Stimulated activated CD8-positive, alpha-beta memory T cell treated with anti-CD3 and anti-CD28 coated beads, Interleukin-7, amount 100 ng/mL, for 1 hour (primary cell): ENCODE results near the gene DAP.
"Not testable (repeated sequence)": the region's sequence is repeated elsewhere in the genome, so short reads cannot be mapped to it uniquely, and the experiment has no call there.

Experiments
- DNase-seq, 2 donors: peaks; one replicate each; pipeline ENCODE4 v3.0.0-alpha.2; 2020; ENCODE audit warnings: low read depth in 2 of 2

Gene DAP

DNA sequence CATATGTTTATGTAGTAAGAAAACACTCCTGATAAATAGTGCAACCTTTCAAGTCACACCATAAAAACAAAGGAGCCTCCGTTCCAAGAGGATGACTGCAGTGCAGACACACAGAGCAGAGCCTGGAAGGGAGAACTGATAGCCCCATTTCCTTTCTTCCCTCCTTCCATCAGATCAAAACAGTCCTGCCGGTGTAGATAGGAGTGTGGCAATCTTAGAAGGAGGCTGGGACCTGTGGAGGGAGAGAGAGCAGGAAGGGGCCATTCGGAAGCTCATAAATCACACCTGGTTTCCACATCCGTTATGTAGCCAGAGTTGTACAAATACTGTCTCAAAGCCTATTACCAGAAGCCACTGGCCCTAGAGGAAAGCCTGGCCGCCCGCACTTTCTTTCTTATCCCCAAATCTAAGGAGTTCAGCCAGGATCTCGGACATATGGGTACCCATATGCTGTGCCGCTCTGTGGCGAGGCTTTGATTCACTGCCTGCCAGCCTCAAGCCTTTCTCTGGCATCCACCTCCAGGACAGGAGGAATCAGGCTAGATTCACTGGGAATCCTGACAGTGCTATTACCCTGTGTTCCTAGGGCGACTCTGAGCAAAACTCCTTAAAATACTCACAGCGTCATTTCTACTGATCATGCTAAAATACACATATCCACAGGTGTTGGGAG is 26.9 kb downstream of the DAP start:
- DNase-seq = no peak

DNA sequence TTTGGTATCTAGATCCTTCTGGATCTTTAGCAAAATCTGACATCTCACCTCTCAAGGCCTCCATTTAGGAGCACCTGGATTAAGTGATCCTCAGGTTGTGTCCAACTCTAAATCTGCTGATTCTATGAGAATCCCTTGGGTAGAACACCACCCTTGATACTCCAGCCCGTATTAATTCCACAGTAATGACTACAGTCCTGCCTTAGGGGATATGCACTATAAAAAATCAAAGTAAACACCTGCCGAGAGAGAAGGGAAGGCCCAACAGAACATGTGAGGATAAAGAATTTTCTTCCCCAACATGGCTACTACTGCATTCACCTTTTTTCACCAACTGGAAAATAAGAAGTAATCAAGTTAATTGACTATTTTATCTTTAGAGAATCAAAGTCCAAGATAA is 27.6 kb downstream of the DAP start:
- no peak for DNase-seq

DNA sequence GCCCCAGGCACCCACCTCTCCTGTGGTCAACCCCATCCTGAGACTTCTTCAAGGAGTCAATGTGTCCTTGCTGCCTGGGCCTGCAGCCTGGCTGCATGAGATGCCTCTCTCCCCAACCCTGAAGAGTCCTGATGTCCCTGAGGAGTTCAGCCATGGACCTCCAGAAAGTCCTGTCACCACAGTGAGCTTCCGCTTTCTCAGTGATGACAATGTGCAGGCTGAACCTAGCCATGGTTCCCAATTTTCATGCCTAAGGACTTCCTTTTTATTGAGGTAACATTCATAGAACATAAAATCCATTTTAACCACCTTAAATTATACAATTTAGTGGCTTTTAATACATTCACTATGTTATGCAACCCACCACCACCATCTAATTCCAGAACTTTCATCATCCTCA is 29.1 kb downstream of the DAP start:
- no peak for DNase-seq

DNA sequence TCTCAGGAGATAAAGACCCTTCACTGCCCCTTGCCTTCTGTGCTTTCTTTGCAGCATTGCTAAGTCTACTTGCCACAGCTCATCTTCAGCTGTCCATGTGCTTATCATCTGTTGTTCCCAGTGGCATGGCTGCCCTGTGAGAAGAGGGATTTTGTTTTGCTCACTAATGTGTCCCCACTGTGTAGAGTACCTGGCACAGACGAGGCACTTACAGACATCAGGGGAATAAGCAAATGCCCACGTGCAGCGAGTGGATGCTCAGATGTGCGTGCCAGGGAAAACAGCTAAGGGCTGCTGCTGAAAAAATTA is 31.0 kb downstream of the DAP start:
- DNase-seq = no peak

DNA sequence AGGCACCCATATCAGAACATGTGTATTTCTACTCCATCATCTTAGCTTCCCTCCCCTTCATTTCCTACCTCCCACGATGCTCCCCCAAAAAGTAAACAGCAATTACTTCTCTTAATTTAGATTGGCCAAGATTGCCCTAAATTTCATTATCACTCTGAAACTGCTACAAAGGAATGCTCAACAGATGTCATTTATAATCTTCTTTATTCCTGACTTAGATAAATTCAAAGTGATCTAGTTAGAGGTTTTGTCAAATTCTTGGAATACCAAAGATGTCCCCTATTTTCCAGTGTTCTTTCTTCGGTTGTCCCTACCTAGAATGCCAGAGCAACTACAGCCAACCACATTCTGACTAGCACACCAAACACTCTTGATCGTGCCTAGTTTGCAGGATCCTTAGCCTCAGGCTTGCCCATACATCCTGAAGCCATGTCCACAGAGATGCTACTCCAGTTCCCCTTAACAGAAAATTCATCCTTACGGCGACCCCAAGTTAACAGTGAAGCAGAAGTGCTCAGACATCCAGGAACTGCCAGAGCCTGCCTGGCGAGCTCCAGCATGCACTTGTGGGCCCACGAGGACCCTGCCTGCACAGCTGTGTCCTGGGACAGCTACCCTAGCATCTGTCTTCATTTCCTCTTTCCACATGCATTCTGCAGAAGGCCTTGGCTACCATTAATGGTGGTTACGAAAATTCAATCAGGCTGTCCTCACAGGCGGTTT is 31.6 kb downstream of the DAP start:
- no peak for DNase-seq

DNA sequence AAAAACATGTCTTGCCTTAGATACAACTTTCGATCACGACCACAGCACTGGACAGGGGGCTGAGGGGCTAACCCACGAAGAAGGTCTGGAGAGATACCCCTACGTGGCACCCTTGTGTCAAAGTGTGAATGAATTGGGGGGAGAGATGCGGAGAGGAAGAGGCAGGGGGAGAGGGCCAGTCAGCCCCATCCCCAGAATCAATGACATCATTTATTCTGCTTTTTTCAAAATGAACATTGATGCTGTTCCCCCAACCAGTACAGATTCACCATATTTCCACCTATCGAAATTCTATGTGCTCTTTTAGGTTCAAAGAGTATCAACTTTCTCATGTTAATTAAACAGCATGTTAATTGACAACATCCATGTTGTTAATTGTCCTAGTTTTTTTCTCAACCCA is 32.4 kb downstream of the DAP start:
- no peak for DNase-seq

DNA sequence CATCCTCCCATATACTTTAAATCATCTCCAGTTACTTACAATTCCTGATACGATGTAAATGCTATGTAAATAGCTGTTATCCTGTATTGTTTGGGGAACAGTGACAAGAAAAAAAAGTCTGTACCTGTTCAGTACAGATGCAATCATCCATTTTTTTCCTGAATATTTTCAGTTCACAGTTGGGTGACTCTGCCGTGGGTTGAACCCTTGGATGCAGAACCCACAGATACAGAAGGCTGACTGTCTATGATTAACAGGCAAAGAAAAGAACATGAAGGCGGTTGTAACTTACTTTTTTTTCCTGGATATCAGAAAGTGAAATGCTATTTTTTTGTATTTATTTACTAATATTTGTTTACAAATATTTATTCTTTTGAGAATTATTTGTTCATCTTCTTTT is 33.2 kb downstream of the DAP start:
- no peak for DNase-seq

DNA sequence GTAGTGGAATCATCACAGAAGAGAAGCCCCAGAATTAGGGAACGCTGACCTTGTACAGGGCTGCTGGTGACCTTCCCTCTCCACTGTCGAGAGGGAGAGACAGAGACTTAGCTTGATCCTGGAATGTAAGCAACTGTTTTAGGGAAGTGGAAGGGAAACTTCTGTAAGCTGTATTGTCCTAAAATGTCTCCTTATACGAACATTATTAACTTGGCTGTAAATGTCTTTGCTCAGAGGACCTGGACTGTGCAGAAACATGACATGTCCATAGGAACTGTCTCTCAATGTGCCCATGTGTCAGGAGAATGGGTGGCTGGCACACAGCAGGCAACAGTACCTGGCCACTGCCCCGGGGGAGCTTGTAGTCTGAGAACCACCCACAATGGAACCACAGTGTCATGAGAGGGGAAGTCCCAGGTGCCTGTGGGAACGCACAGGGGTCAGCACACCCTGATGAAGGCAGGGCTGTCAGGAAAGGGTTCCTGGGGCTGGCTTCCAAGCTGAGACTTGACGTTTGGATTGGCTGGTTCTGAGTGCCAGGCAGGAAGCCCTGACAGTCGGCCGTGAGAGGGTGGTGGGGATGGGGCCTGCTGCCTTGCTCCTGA is 34.0 kb downstream of the DAP start:
- DNase-seq = no peak

DNA sequence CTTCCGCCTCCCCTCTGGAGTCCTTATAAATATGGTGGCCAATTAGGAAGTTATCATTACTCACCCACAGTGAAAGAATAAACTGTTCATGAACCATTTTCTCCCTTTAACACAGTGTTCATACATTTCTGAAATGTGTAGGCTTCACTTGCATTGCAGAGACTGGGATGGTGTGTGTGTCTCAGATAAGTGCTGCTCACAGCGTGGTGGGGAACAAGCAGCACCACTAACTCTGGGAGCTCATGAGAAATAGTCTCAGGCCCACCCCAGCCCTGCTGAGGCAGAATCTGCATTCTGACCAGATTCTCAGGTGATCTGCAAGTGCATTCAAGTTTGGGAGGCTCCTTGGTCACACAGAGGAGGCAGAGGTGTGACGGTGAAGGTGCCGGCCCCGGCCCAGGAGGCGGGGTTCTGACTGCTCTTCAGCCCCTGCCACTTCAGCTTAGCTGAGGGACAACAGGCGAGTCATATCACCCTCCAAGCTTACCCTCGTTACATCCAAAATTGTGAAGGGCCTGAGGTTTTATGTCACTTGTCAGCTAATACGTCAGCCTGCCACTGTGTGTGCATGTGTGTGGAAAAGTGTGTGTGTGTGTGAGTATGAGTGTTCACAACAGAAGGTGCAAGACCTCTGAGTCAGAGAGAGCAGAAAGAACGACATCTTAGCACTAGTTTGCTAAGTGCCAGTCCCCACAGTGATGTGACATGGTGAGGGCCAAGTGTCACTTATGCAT is 34.7 kb downstream of the DAP start:
- DNase-seq = no peak

DNA sequence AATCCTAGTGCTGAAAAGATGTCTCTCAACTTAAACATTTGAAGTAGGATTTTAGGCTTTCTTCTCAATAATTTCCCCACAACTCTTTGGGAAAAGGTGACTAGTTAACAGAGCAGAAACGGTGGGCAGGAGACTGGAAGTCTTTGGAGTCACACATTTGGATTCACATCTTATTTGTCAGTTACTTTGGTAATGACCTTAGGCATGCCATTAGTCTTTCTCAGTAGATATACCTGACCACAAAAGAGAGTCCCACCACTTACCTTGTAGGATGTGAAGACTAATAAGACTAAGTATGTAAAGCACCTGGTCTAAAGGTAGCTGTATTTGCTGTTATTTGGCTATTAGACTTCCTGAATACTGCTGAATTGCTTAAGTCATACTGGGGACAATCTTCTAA is 35.4 kb downstream of the DAP start:
- DNase-seq = no peak

DNA sequence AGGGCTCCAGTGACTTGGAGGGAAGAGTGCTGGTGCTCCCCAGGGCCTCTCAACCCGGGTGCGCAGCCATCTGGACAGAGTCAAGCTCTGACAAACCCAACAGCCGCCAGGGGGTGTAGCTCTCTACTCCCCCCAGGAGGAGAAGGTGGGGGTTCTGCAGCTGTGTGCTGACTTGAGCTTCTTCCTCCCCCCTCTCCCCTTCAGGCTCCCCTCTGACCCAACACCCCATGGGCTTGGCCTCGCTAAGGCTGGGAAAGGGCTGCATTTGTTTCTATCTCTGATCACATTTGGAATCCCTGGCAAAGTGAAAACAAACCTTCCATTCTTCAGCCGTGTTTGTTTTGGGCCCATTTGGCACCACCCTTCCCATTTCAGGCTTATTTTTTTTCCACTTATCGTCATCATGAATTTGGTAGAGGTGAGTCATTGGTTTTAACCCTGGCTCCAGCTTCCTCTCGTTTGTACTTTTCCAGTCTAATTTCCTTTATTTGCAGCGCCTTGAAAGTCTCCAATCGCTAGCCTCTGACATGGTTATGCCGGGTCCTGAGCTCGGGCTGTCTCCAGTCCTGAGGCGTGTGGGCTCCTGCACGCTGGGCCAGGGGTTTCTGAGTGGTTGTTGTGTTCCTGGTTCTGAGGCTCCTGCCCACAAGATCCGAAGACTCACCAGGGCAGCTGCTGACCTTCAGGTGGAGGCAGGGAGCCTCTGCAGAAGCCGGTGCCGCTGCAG is 36.1 kb downstream of the DAP start:
- DNase-seq = no peak

DNA sequence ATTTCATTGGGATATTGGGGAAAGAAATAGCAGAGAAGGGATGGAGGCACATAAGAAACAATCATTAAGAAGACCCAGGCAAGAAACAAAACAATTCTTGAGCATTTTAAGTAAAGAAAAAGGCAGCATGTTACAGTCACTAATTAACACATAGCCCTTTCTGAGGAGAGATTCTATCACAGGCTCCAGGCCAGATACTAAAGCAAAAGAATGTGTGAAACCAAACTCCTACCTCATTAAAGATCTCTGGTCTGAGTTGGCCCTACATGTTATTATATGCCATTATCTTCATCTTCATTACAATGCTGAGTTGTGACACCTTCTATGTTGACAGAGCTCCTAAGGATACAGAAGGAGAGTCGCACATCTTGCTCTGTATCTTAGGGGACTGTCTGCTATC is 37.5 kb downstream of the DAP start:
- DNase-seq = no peak

DNA sequence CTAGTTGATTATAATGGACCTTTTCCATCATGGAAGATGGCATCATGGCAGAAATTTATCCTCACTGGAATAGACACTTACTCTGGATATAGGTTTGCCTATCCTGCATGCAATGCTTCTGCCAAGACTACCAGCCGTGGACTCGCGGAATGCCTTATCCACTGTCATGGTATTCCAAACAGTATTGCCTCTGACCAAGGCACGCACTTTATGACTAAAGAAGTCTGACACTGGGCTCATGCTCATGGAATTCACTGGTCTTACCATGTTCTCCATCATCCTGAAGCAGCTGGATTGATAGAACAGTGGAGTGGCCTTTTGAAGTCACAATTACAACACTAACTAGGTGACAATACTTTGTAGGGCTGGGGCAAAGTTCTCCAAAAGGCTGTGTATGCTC is 40.3 kb downstream of the DAP start:
- not testable (repeated sequence) for DNase-seq

DNA sequence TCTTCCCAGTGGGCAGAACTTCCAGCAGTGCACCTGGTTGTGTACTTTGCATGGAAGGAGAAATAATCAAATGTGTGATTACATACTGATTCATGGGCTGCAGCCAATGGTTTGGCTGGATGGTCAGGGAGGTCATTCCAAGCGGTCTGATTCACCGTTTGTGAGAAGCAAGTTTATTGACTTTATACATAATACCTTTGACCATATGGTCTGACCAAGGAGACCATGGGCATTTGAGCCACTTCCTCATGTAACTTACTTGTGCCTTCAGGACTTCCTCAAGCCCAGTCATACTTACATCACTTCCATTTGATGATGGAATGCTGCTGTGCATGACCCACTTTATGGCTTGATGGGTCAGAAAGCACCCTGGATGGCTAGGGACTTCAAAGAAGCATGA is 41.1 kb downstream of the DAP start:
- DNase-seq = no peak

DNA sequence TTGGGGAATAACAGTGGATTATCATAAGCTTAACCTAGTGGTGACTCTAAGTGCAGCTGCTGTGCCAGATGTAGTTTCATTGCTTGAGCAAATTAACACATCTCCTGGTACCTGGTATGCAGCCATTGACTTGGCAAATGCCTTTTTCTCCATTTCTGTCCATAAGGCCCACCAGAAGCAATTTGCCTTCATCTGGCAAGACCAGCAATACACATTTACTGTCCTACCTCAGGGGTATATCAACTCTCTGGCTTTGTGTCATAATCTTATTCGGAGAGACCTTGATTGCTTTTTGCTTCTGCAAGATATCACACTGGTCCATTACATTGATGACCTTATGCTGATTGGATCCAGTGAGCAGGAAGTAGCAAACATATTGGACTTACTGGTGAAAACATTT is 42.4 kb downstream of the DAP start:
- not testable (repeated sequence) for DNase-seq

DNA sequence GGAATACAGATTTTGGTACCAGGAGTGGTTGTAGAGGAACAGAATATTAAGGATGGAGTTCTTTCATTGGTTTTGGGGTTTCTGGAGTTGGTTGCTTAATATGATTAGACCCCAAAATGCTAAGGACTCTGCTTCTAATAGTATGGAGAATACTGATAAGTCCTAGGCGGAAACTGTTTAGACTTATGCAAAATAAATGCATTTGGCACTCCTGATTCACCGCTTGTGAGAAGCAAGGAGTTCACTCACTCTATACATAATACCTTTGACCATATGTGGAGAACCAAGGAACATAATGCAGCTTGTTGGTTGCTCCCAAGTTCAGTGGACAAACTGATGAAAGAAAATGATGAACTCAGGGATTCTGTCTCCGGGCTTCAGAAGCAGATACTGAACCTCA is 44.2 kb downstream of the DAP start:
- DNase-seq = not testable (repeated sequence)

DNA sequence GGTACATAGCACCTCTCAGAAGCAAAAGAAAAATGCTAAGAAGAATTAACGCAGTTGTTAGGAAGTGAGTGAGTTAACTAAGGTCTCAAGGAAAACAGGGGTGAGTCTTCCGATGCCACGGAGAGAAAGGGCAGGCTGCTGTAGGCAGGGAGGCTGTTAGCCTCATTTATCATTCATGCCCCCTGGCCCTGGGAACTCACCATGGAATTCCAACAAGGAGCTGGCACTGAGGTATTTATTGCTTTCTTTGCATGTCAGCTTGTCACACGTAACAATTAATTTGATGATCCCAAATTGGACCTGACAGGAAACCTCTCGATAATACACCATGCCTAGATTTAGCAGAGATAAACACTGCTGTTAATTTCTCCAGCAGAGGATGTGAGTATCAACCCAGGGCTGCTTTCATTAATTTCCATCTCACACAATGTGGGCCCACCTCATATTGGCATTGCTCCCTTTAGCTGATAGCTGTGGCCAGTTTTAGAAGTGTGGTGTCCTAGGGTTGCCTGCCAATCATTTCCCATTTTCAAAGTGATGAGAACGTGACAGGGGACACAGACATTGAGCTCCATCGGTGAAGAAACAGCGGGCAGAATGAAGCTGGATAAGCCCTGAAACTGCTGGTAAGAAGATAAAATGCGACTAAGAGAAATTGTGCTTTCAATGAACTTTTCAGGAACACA is 45.3 kb downstream of the DAP start:
- no peak for DNase-seq

DNA sequence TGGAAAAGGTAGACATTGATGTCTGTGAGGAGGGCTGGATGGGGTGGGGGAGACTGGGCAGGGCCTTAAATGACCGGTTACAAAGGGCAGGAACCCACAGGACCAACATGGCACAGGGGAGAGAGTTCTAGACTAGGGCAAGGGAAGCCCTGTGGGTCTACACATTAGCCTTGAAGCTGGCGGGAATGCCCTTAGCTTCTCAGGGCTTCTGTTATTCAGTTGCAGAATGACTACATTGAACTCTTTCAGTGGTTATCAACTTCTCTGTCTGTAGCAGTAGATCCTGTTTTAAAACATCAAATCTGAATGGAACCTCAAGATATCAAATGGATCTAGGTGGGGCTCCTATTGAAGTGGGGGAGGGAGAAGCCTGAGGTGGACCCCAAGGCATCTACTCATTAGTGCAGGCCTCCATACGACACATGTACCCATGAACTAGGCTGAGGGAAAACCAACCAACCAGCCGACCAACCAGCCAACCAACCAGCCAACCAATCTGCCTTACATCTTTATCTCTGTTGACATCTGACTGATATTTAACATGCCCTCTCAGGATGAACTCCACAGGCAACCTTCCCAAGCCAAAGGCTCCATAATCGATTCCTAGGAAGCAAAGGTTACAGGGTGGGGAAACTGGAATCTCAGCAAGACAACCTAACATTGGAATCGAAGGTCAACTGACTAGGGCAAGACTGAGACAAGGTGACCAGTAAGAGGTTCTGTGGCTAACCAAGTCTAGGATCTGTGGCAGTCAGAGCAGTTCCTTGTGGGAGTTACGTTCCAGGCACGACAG is 48.3 kb downstream of the DAP start:
- no peak for DNase-seq

DNA sequence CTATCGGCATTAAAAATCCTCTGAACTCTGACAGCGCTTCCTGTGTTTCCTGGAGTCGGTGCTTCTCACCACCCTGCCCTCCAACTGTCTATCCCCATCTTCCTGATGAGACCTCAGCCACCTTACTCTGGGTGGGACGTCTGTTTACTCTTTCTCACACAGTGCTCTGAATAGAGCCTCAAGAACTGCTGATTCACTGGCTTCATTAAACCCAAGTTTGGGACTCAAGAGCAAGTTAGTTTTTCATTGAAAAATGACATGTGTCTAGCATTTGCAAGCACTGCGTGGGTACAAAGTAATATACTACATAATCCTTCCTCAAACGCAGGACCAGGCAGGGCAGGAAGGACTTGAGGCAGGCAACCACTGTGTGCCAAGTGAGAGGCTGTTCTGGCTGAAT is 49.5 kb downstream of the DAP start:
- DNase-seq = no peak

DNA sequence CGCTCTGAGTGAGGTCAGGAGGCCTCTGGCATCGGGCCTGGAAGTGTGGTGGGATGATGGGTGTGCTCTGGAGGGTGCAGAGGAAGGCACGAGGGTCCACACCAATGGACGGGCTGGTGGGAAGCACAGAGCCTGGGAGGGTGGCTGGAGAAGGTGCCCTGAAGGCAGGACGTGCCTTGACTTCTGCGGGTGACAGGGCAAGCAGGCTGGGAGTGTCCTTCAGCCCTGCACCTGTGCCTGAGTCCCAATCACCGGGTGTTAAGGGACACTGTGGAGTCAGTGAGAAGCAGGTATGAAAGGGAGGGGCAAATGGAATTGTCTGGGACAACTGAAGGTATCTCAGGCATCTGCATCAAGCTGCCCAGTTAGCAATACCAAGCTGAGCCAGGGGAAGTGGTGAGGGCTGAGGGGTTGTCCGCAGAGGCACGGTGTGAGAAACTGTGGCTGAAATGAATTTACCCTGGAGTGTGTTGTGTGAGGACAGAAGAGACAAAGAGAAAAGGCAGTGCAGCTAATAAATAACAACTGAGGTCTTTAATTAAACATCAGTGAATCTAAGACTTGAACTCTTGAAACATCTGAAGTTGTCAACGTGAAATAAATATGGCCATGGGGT is 50.4 kb downstream of the DAP start:
- DNase-seq = no peak
